Measurements from ENCODE around the gene ME2. TPM values are rescaled to one million over a fixed set of nuclear protein-coding genes. Genes with fewer than 3 reads are reported as not detected.

ME2 gene
- total RNA-seq, 4 donors from 2014 or later: 31.9 to 51.5 (median 46.4) TPM

DNA sequence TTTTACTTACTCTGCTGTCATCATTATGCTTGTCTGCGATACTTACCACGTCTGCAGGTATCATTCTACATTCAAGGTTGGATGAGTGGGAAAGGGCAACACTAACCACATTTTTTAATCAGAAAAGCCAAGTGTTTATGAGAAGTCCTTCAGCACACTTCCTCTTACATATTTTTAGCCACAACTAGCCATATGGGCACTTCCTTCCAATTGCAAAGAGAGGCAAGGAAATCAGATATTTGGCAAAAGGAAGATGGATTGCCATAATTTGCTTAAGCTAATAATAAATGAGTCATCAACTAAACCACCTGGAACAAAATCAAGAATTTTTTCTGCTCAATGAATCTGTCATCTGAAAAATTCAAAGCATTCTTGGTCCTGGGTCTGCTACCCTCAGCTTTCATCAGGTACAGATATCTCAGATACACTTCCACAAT is 42.4 kb upstream of the ME2 start:
- H3K36me3 ChIP-seq: no peaks in the 10 kb centered on the region
- H3K27me3 ChIP-seq: no peaks in the 10 kb centered on the region
- intact Hi-C loops (cut with DNase I): no loop called here
- 48 to 64% methylated on average over 2 of the region's 2 CpGs for WGBS, 2 donors
- peak overlapping the region in 2 of 3 donors; percentile 8 to 15 for H3K27ac ChIP-seq
- no peaks in the 10 kb centered on the region for H3K9me3 ChIP-seq
- H3K4me3 ChIP-seq (replicated peaks in 1 of 3): no peak overlapping the region
- TF ChIP-seq CTCF (IDR thresholded peaks at IDR 0.05) (no peak), POLR2A (IDR thresholded peaks at IDR 0.05) (no peak)
- DNase-seq: no peak
- peaks cover 7 to 9% of the 10 kb centered on the region in 2 donors for H3K4me1 ChIP-seq

GRCh38 chr18:50839341-50839740 is 39.6 kb upstream of the ME2 start:
- Histone ChIP-seq H3K4me3 (replicated peaks in 1 of 3) (no peak overlapping the region), H3K27ac (no peak overlapping the region), H3K9me3 (no peaks in the 10 kb centered on the region), H3K36me3 (no peaks in the 10 kb centered on the region), H3K4me1 (peaks cover 7 to 9% of the 10 kb centered on the region in 2 donors), H3K27me3 (no peaks in the 10 kb centered on the region)
- TF ChIP-seq POLR2A (IDR thresholded peaks at IDR 0.05) (no peak), CTCF (IDR thresholded peaks at IDR 0.05) (no peak)
- DNase-seq: no peak
- 88 to 98% methylated on average over 2 of the region's 2 CpGs for WGBS, 2 donors
- intact Hi-C loops (cut with DNase I): no loop called here

GRCh38 chr18:50839996-50840395 is 38.9 kb upstream of the ME2 start:
- intact Hi-C loops (cut with DNase I): no loop called here

GRCh38 chr18:50842846-50843245 is 36.1 kb upstream of the ME2 start:
- no peak for TF ChIP-seq CTCF (IDR thresholded peaks at IDR 0.05)
- TF ChIP-seq POLR2A (IDR thresholded peaks at IDR 0.05): no peak
- Histone ChIP-seq H3K9me3 (no peaks in the 10 kb centered on the region), H3K27me3 (no peaks in the 10 kb centered on the region), H3K4me1 (peaks cover 6% of the 10 kb centered on the region in 2 donors), H3K27ac (no peak overlapping the region), H3K4me3 (replicated peaks in 1 of 3) (no peak overlapping the region), H3K36me3 (no peaks in the 10 kb centered on the region)
- DNase-seq: no peak
- intact Hi-C loops (cut with DNase I): no loop called here
- WGBS, 2 donors: 0 to 45% methylated on average over 1 of the region's 1 CpG

More at GRCh38 chr18:50839996-50840395, 38.9 kb upstream of the ME2 start:
- 54 to 58% methylated on average over 3 of the region's 3 CpGs for WGBS, 2 donors
- Histone ChIP-seq H3K4me3 (replicated peaks in 1 of 3) (no peak overlapping the region), H3K27me3 (no peaks in the 10 kb centered on the region), H3K9me3 (no peaks in the 10 kb centered on the region), H3K27ac (no peak overlapping the region), H3K4me1 (peaks cover 7 to 9% of the 10 kb centered on the region in 2 donors), H3K36me3 (no peaks in the 10 kb centered on the region)
- TF ChIP-seq CTCF (IDR thresholded peaks at IDR 0.05) (no peak), POLR2A (IDR thresholded peaks at IDR 0.05) (no peak)
- no peak for DNase-seq

- Histone ChIP-seq H3K4me1 (peaks cover 6 to 8% of the 10 kb centered on the region in 2 donors), H3K27ac (no peak overlapping the region), H3K4me3 (replicated peaks in 1 of 3) (no peak overlapping the region), H3K9me3 (no peaks in the 10 kb centered on the region), H3K36me3 (no peaks in the 10 kb centered on the region), H3K27me3 (no peaks in the 10 kb centered on the region)
- TF ChIP-seq POLR2A (IDR thresholded peaks at IDR 0.05) (no peak), CTCF (IDR thresholded peaks at IDR 0.05) (no peak)
- intact Hi-C loops (cut with DNase I): no loop called here
- 84 to 91% methylated on average over 6 of the region's 6 CpGs for WGBS, 2 donors
- DNase-seq: no peak
Observed at GRCh38 chr18:50844554-50844953, 34.4 kb upstream of the ME2 start.
